ENCODE data around the gene FMR1.
A peak's percentile ranks its signal among the peaks of the same experiment; 100 is the strongest.

The FMR1 gene

DNA sequence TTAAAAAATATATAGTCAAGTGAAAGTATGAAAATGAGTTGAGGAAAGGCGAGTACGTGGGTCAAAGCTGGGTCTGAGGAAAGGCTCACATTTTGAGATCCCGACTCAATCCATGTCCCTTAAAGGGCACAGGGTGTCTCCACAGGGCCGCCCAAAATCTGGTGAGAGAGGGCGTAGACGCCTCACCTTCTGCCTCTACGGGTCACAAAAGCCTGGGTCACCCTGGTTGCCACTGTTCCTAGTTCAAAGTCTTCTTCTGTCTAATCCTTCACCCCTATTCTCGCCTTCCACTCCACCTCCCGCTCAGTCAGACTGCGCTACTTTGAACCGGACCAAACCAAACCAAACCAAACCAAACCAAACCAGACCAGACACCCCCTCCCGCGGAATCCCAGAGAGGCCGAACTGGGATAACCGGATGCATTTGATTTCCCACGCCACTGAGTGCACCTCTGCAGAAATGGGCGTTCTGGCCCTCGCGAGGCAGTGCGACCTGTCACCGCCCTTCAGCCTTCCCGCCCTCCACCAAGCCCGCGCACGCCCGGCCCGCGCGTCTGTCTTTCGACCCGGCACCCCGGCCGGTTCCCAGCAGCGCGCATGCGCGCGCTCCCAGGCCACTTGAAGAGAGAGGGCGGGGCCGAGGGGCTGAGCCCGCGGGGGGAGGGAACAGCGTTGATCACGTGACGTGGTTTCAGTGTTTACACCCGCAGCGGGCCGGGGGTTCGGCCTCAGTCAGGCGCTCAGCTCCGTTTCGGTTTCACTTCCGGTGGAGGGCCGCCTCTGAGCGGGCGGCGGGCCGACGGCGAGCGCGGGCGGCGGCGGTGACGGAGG lies at the start of gene FMR1:
TSS of gene FMR1 (plus strand) at position 728 of the 831 bp plus-strand sequence. CDS start 261 bp downstream, outside the sequence.
- peak within 1 kb of the TSS; percentile 94 for H3K4me3 ChIP-seq (ENCODE audit: low read depth, low read length)
- H3K4me1 ChIP-seq (ENCODE audit: control insufficient read depth, insufficient read depth, low read length, unreplicated experiment): peaks cover 9% of the 10 kb centered on the region
- no peaks in the 10 kb centered on the region for H3K36me3 ChIP-seq (ENCODE audit: insufficient read depth, low read length)

DNA sequence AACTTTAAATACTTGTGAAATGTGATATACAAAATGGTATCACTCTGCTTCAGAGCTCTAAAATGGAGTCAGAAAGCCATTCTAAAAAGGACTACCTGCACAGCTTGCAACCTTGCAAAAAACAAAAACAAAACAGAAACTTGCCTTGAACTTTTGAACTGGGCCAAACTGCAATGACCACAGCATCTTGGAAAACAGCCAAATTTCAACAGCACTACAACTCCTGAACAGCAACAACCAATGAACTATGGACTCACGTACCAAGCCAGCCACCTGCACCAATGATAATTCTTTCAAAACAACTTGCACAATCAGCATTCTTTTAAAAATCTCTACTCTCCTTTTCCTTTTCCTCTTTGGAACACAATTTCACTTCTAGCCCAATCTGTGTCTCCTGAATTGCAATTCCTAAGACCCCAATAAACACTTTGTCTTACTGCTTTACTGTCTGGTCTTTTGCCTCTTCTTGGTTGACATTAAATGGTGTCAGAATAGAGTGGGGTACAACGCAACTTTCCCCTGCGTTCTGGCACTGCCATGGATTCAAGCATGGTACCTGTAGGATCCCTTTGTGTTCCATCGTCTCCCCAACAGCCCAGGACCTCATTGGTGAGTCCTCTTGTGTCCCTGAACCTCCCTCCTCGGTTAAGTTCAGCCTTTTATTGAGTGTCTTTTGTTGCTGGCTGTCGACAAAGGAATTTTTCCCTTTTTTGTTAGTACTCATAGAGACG lies 35.7 kb upstream of the FMR1 start:
- Histone ChIP-seq H2AFZ (ENCODE audit: low read length, unreplicated experiment) (no peak overlapping the region), H3K4me3 (ENCODE audit: low read depth, low read length) (no peak overlapping the region), H3K27me3 (ENCODE audit: insufficient read depth, low read length) (no peaks in the 10 kb centered on the region), H3K27ac (ENCODE audit: low read depth, low read length) (no peak overlapping the region), H3K4me1 (ENCODE audit: control insufficient read depth, insufficient read depth, low read length, unreplicated experiment) (no peaks in the 10 kb centered on the region), H3K79me2 (ENCODE audit: control insufficient read depth, insufficient read depth, low read length, unreplicated experiment) (no peaks in the 10 kb centered on the region), H3K36me3 (ENCODE audit: insufficient read depth, low read length) (no peaks in the 10 kb centered on the region)

More for the DNA sequence above, at the start of gene FMR1:
- no peaks in the 10 kb centered on the region for H3K27me3 ChIP-seq (ENCODE audit: insufficient read depth, low read length)
- peak within 1 kb of the TSS; percentile 68 for H2AFZ ChIP-seq (ENCODE audit: low read length, unreplicated experiment)
- peak within 1 kb of the TSS; percentile 77 for H3K27ac ChIP-seq (ENCODE audit: low read depth, low read length)
- peaks cover 44% of the 10 kb centered on the region for H3K79me2 ChIP-seq (ENCODE audit: control insufficient read depth, insufficient read depth, low read length, unreplicated experiment)

DNA sequence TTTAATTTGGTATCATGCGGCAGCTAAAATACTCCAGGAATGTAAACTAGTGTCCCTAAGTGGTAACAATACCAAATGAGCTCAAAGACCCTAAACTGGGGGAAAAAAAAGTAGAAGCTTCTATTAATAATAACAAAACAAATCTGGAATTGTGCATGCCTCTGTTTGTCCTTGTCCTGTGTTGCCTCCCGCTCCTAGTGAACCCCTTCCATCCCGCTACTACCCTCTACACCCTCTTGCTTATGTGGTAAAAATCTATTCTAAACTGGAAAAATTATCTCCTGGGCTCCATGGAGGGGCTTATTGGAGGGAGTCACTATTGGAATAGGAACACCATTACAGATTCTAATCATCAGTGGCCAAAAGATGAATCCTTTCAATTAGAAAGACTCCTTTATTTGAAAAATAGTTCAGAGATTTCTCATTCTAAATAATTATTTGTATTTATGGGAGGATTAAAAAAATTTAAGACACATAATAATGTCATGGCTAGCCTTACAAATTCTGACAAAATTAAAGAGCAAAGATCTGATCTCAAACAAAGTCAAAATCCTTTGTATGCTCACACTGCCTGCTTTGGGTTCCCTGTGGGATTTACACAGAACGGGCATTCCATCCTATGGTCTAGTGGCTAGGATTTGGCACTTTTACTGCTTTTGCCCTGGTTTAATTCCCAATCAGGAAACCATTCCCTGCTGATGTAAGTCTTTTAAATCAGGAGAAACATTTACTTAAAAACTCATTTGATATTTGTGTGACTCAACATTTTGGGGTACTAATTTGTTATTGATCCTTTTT lies 34.7 kb upstream of the FMR1 start:
- Histone ChIP-seq H3K36me3 (ENCODE audit: insufficient read depth, low read length) (no peaks in the 10 kb centered on the region), H3K4me1 (ENCODE audit: control insufficient read depth, insufficient read depth, low read length, unreplicated experiment) (no peaks in the 10 kb centered on the region), H2AFZ (ENCODE audit: low read length, unreplicated experiment) (no peak overlapping the region)

DNA sequence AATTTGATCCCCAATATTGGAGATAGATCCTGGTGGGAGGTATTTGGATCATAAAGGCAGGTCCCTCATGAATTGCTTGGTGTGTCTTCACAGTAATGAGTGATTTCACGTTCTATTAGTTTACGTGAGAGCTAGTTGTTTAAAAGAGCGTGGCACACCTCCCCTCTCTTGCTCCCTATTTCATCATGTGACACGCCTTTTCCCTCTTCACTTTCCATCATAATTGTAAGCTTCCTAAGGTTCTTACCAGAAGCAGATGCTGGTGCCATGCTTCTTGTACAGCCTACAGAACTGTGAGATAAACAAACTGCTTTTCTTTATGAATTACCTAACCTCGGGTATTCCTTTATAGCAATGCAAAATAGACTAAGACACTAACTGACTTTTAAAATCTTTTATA lies 34.0 kb upstream of the FMR1 start:
- Histone ChIP-seq H3K27ac (ENCODE audit: low read depth, low read length) (no peak overlapping the region), H3K27me3 (ENCODE audit: insufficient read depth, low read length) (no peaks in the 10 kb centered on the region), H3K79me2 (ENCODE audit: control insufficient read depth, insufficient read depth, low read length, unreplicated experiment) (no peaks in the 10 kb centered on the region), H2AFZ (ENCODE audit: low read length, unreplicated experiment) (no peak overlapping the region), H3K4me1 (ENCODE audit: control insufficient read depth, insufficient read depth, low read length, unreplicated experiment) (no peaks in the 10 kb centered on the region), H3K4me3 (ENCODE audit: low read depth, low read length) (no peak overlapping the region), H3K36me3 (ENCODE audit: insufficient read depth, low read length) (no peaks in the 10 kb centered on the region)

More for the DNA sequence above, 34.7 kb upstream of the FMR1 start:
- H3K27ac ChIP-seq (ENCODE audit: low read depth, low read length): no peak overlapping the region
- no peaks in the 10 kb centered on the region for H3K27me3 ChIP-seq (ENCODE audit: insufficient read depth, low read length)
- H3K79me2 ChIP-seq (ENCODE audit: control insufficient read depth, insufficient read depth, low read length, unreplicated experiment): no peaks in the 10 kb centered on the region
- H3K4me3 ChIP-seq (ENCODE audit: low read depth, low read length): no peak overlapping the region

DNA sequence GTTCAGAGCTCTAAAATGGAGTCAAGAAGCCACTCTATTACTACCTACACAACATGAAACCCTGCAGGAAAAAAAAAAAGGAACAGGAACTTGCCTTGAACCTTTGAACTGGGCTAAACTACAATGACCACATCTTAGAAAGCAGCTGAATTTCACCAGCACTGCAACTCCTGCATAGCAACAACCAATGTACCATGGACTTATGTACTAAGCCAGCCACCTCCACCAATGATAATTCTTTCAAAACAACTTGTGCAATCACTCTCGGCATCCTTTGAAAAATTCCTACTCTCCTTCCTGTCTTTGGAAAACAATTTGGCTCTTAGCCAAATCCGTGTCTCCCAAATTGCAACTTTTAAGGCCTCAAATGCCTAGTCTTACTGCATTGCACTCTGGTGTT lies 26.8 kb upstream of the FMR1 start:
- Histone ChIP-seq H3K79me2 (ENCODE audit: control insufficient read depth, insufficient read depth, low read length, unreplicated experiment) (no peaks in the 10 kb centered on the region), H3K27me3 (ENCODE audit: insufficient read depth, low read length) (no peaks in the 10 kb centered on the region), H3K36me3 (ENCODE audit: insufficient read depth, low read length) (no peaks in the 10 kb centered on the region), H3K4me3 (ENCODE audit: low read depth, low read length) (no peak overlapping the region), H3K27ac (ENCODE audit: low read depth, low read length) (no peak overlapping the region), H3K4me1 (ENCODE audit: control insufficient read depth, insufficient read depth, low read length, unreplicated experiment) (no peaks in the 10 kb centered on the region), H2AFZ (ENCODE audit: low read length, unreplicated experiment) (no peak overlapping the region)

DNA sequence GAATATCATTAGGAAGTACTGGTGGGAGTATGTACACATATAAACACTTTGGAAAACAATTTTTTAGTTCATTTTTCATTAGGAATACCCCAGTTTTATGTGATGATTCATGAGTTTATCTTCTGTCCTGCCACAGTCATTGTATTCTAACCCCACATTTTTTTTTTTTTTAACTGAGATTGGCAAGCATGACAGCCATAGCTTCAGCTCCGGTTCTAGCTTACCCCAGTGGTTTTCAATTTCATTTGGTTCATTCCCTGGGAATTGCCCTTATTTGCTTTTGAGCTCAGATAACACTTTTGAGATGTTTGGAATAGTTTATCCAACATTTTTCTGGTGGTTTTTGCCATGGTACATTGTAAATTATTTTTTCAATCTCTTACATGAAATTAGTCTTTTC lies 21.0 kb upstream of the FMR1 start:
- Histone ChIP-seq H3K79me2 (ENCODE audit: control insufficient read depth, insufficient read depth, low read length, unreplicated experiment) (no peaks in the 10 kb centered on the region), H3K27ac (ENCODE audit: low read depth, low read length) (no peak overlapping the region), H3K4me1 (ENCODE audit: control insufficient read depth, insufficient read depth, low read length, unreplicated experiment) (no peaks in the 10 kb centered on the region), H2AFZ (ENCODE audit: low read length, unreplicated experiment) (no peak overlapping the region), H3K27me3 (ENCODE audit: insufficient read depth, low read length) (no peaks in the 10 kb centered on the region), H3K36me3 (ENCODE audit: insufficient read depth, low read length) (no peaks in the 10 kb centered on the region), H3K4me3 (ENCODE audit: low read depth, low read length) (no peak overlapping the region)

DNA sequence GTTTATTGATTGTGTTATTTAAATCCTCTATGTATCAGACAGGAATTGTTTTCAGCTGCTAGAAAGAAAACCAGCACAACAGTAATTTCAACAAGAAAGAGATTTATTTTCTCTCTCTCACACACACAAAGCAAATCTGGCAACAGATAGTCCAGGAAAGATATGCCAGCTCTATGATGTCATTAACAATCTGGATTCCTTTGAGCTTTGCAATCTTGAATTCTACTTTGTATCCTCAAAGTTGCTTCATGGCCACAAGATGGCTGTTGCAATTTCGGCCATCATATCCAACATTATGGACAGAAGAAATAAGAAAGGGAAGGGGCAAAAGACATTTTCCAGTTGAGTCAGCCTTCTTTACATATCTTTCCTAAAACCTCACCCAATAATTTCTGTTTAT lies 19.8 kb upstream of the FMR1 start:
- Histone ChIP-seq H2AFZ (ENCODE audit: low read length, unreplicated experiment) (no peak overlapping the region), H3K27me3 (ENCODE audit: insufficient read depth, low read length) (no peaks in the 10 kb centered on the region), H3K4me3 (ENCODE audit: low read depth, low read length) (no peak overlapping the region), H3K79me2 (ENCODE audit: control insufficient read depth, insufficient read depth, low read length, unreplicated experiment) (no peaks in the 10 kb centered on the region), H3K27ac (ENCODE audit: low read depth, low read length) (no peak overlapping the region), H3K36me3 (ENCODE audit: insufficient read depth, low read length) (no peaks in the 10 kb centered on the region), H3K4me1 (ENCODE audit: control insufficient read depth, insufficient read depth, low read length, unreplicated experiment) (no peaks in the 10 kb centered on the region)

DNA sequence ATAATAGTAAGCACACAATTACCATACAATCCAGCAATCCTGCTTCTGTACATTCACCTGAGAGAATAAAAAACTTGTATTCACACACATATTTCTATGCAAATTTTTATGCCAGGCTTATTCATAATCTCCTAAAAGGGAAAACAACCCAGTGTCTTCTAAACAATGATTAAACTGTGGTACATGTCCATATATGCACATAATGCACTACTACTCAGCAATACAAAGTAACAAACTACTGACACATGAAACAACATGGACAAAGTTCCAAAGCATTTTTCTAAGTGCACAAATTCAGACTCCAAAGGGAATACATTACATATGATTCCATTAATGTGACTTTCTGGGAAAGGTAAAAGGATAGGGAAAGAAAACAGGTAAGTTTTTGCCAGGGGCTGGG lies 18.0 kb upstream of the FMR1 start:
- H3K27me3 ChIP-seq (ENCODE audit: insufficient read depth, low read length): no peaks in the 10 kb centered on the region
- no peaks in the 10 kb centered on the region for H3K36me3 ChIP-seq (ENCODE audit: insufficient read depth, low read length)
- H3K27ac ChIP-seq (ENCODE audit: low read depth, low read length): no peak overlapping the region
- no peak overlapping the region for H2AFZ ChIP-seq (ENCODE audit: low read length, unreplicated experiment)
- no peaks in the 10 kb centered on the region for H3K79me2 ChIP-seq (ENCODE audit: control insufficient read depth, insufficient read depth, low read length, unreplicated experiment)
- H3K4me3 ChIP-seq (ENCODE audit: low read depth, low read length): no peak overlapping the region
- H3K4me1 ChIP-seq (ENCODE audit: control insufficient read depth, insufficient read depth, low read length, unreplicated experiment): no peaks in the 10 kb centered on the region

DNA sequence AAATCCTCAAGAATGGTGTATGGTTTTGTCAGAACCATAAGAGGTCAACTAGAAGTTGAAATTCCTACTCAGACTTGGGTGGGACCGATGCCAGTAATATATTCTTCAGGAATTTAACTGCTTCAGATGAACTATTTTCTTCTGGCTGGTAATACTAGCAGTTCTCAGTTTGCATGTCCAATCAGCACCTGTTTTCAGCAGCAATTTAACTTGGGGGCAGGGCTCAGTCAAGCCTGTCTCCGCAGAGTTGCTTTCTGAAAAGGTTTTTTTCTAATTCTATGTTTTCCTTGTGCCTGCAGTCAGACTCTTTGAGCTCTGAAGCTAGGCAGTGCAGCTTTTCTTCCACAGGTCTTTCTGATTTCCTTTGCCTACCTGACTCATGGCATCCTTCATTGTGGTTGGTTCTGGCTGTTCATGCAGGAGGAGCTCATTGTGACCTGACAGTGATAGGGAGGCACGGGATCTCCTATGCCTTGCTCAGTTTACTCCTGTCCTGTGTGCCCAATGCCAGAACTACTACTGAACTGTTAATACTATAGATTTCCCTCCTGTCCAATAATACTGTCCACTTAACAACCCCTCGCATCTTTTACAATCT lies 17.3 kb upstream of the FMR1 start:
- H3K4me1 ChIP-seq (ENCODE audit: control insufficient read depth, insufficient read depth, low read length, unreplicated experiment): no peaks in the 10 kb centered on the region
- no peaks in the 10 kb centered on the region for H3K79me2 ChIP-seq (ENCODE audit: control insufficient read depth, insufficient read depth, low read length, unreplicated experiment)
- no peaks in the 10 kb centered on the region for H3K27me3 ChIP-seq (ENCODE audit: insufficient read depth, low read length)
- no peak overlapping the region for H3K27ac ChIP-seq (ENCODE audit: low read depth, low read length)
- H3K36me3 ChIP-seq (ENCODE audit: insufficient read depth, low read length): no peaks in the 10 kb centered on the region
- H3K4me3 ChIP-seq (ENCODE audit: low read depth, low read length): no peak overlapping the region
- H2AFZ ChIP-seq (ENCODE audit: low read length, unreplicated experiment): no peak overlapping the region

DNA sequence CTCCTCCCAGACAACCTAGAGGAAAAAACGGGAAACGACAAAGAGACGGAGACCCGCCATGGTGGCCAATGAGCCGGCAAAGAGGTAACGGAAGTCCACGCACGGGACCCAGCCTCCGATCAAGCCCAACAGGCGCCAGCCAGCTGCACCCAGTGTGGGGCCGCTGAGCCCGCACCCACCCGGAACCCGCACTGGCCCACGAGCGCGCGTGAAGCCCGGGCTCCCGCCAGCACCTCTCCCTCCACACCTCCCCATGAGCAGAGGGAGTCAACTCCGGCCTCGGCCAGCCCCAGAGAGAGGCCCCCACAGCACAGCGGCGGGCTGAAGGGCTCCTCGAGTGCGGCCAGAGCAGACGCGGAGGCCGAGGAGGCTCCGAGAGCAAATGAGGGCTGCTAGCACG lies 14.6 kb upstream of the FMR1 start:
- Histone ChIP-seq H3K4me3 (ENCODE audit: low read depth, low read length) (no peak overlapping the region), H3K4me1 (ENCODE audit: control insufficient read depth, insufficient read depth, low read length, unreplicated experiment) (no peaks in the 10 kb centered on the region), H3K27ac (ENCODE audit: low read depth, low read length) (no peak overlapping the region), H3K36me3 (ENCODE audit: insufficient read depth, low read length) (no peaks in the 10 kb centered on the region), H3K27me3 (ENCODE audit: insufficient read depth, low read length) (no peaks in the 10 kb centered on the region), H2AFZ (ENCODE audit: low read length, unreplicated experiment) (no peak overlapping the region), H3K79me2 (ENCODE audit: control insufficient read depth, insufficient read depth, low read length, unreplicated experiment) (no peaks in the 10 kb centered on the region)

All from ACC112 (cell line).